BLaER1 (cell line): Measurements from ENCODE around the gene FOXK2.
"Not testable (repeated sequence)": the region's sequence is repeated elsewhere in the genome, so short reads cannot be mapped to it uniquely, and the experiment has no call there.

ENCODE experiments used
- H3K27ac ChIP-seq: shearing (Covaris generic); formaldehyde crosslinking; 2 replicates; pipeline ENCODE4 v1.8.1; 2022
- H3K27me3 ChIP-seq: shearing (Covaris generic); formaldehyde crosslinking; 2 replicates; pipeline ENCODE4 v1.8.1; 2022
- H3K36me3 ChIP-seq: shearing (Covaris generic); formaldehyde crosslinking; 2 replicates; pipeline ENCODE4 v1.8.1; 2022
- H3K4me1 ChIP-seq: shearing (Covaris generic); formaldehyde crosslinking; 2 replicates; pipeline ENCODE4 v1.8.1; 2022
- H3K4me2 ChIP-seq: shearing (Covaris generic); formaldehyde crosslinking; 2 replicates; pipeline ENCODE4 v1.8.1; 2022
- H3K4me3 ChIP-seq: shearing (Covaris generic); formaldehyde crosslinking; 2 replicates; pipeline ENCODE4 v1.8.1; 2022
- H3K9ac ChIP-seq: shearing (Covaris generic); formaldehyde crosslinking; 2 replicates; pipeline ENCODE4 v1.8.1; 2022
- H3K9me3 ChIP-seq: shearing (Covaris generic); formaldehyde crosslinking; 2 replicates; pipeline ENCODE4 v1.8.1; 2022
- H4K20me1 ChIP-seq: shearing (Covaris generic); formaldehyde crosslinking; 2 replicates; pipeline ENCODE4 v1.8.1; 2022
- Cebpa-rat ChIP-seq: shearing (Covaris generic); IDR thresholded peaks from 2 replicates; pipeline ENCODE4 v1.8.1; 2022

FOXK2 gene

DNA sequence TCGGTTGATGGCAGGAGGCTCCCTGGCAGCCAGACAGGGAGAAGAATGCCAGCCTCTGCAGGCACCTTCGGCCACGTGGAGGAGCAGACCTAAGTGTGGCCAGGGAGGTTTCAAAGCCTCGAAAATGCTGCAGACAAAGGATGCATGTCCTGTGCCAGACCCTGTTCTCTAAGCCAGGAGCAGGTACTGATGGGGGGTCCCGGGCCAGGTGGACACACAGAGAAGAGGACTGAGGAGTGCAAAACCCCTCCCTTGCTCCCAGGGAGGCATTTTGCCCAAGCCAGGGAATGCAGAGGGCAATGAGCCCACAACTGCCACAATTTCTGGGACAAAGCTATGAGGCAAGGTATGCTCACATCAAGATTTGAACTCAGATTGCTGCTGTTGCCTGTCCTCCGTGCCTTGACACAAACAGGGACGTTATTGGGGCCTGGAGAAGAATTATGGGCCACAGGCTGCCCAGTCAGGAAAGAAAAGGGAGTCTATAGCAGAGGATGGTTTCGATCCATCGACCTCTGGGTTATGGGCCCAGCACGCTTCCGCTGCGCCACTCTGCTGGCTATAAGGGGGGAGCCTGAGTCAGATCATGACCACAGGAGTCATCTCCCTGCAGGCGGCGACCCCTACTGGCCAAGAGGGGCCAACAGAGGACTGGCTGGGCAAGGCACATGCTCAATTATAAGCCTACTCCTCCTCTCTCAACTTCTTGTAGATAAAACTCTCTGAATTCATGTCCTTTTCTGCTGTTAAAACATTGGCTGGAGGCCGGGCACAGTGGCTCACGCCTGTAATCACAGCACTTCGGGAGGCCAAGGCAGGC lies 25.1 kb upstream of the FOXK2 start:
- peaks cover 2% of the 10 kb centered on the region for H3K36me3 ChIP-seq
- H4K20me1 ChIP-seq, result no peaks in the 10 kb centered on the region
- H3K9ac ChIP-seq, result no peak overlapping the region
- no peak overlapping the region for H3K4me3 ChIP-seq
- peak overlapping the region; percentile 50 for H3K27ac ChIP-seq
- no peak for TF ChIP-seq Cebpa-rat
- peak overlapping the region; percentile 84 for H3K4me2 ChIP-seq
- no peaks in the 10 kb centered on the region for H3K27me3 ChIP-seq
- H3K9me3 ChIP-seq, result no peaks in the 10 kb centered on the region
- H3K4me1 ChIP-seq, result peaks cover 89% of the 10 kb centered on the region

DNA sequence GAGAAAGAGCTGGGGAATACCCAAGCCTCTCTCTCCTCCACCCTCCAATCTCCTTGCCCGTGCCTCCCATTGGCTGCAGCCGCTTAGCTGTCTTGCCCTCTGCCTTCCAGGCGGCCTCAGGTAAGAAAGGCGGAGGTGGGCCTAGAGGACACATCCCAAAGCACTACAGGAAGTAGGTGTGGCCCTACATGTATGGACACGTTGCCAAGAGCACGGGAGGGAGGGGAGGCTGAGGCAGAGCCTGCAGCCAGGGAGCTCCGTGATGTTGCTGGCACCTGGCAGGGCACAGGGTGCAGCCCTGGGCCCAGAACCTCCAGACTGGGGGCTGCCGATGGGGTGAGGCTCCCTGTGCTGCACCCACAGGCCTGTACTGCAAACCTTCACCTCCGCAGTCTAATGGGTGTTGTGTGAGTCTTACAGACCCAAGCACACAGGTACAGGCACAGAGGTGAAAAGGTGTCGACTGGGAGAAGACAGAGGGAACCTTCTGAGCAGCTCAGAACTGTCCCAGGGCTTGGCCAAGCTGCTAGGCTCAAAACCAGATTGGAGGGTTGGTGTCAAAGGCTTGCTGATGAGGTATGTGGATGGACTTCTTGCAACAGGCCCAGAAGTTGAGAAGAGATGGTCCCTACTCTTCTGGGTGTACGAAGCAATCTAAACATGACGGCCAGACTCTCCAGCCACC lies 23.5 kb upstream of the FOXK2 start:
- H3K4me3 ChIP-seq, result no peak overlapping the region
- no peaks in the 10 kb centered on the region for H4K20me1 ChIP-seq
- H3K27me3 ChIP-seq, result no peaks in the 10 kb centered on the region
- H3K4me2 ChIP-seq, result peak overlapping the region; percentile 84
- H3K4me1 ChIP-seq, result peaks cover 84% of the 10 kb centered on the region
- H3K9ac ChIP-seq, result no peak overlapping the region
- H3K36me3 ChIP-seq, result no peaks in the 10 kb centered on the region
- no peaks in the 10 kb centered on the region for H3K9me3 ChIP-seq
- TF ChIP-seq Cebpa-rat, result no peak
- peak overlapping the region; percentile 20; the same call in 1 of the 2 replicates for H3K27ac ChIP-seq

DNA sequence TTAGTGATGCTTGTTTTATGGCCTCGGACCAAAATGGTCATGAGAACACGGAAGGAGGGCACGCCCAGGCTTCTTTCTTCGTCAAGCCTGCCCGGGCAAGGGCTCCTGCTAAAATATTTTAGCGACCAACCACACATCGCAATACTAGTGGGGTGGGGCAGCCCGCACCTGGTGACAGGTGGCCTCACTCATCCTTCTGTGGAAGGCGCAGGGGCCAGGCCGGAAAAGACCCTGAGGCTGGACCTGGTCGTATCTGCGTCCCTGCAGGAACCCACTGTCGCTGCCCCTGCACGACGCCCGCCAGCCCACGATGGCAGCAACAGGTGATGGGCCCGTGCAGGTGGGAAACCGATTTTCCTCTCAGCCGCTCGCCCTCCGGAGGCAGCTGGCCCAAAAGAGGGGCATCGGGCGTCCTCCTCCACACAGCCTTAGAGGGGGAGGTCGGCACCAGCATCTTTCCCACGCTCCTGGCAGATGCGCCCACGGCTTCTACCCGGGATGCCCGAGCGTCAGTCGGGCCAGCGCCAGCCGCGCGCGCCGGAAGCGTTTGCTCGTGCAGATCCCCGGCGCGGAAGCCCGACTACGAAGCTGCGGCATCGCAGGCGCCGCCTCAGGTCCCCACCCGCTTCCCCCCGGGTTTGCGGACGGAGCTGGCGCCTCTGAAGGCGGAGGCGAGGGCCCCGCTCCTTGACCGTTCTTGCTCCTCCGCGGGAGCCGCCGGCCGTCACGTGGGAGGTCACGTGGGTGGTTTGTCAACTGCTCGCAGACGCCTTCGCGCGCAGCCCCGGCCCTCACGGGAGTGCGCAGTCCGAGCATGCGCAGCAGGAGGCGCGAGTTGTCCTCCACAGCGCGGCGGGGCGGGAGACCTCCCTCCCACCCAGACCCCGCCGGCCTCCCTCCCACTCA lies 22.8 kb upstream of the FOXK2 start:
- H3K36me3 ChIP-seq, result no peaks in the 10 kb centered on the region
- H3K9ac ChIP-seq, result peak overlapping the region; percentile 66
- peak overlapping the region; percentile 84 for H3K4me2 ChIP-seq
- TF ChIP-seq Cebpa-rat, result no peak
- peak overlapping the region; percentile 66 for H3K4me3 ChIP-seq
- H3K27me3 ChIP-seq, result no peaks in the 10 kb centered on the region
- no peaks in the 10 kb centered on the region for H3K9me3 ChIP-seq
- H4K20me1 ChIP-seq, result no peaks in the 10 kb centered on the region
- peaks cover 84% of the 10 kb centered on the region for H3K4me1 ChIP-seq
- H3K27ac ChIP-seq, result peak overlapping the region; percentile 74

DNA sequence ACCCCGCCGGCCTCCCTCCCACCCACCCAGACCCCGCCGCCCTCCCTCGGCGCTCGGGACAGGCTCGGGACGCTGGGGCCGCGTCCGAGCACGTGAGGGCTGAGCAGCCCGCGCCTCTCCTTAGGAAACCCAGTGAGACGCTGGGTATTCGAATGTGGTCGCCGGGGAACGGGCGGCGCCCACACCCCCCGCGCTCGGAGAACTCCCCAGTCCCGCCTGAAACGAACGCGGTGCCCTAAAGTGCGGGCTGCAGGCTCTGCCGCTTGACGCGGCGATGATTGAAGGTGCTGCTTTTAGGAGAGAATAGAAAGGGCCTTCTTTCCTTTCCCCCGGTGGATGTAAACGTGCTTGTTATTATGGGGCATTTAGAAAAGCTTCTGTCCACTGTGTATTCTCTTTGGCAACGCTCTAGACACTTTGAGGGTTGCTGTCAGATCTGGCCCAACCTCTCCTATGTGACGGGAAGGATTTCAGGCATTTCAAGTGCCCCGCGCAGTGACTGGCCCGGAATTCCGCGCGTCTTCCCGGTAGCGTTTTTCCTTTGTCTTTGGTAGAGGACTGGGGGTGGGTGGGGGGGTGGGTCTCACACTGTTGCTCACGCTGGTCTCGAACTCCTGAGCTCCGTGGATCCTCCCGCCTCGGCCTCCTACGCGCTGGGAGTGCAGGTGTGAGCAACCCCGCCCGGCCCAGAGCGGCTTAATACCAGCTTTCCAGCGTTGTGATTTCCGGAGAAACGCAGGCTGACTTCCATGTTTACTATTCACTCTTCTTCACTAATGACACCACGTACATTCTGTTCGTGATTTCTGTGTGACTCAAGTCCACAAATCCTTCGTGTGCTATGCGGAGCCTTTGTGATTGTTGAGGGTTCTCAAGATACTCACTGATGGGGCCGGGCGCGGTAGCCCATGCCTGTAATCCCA lies 21.8 kb upstream of the FOXK2 start:
- H3K4me3 ChIP-seq, result peak overlapping the region; percentile 63
- no peaks in the 10 kb centered on the region for H4K20me1 ChIP-seq
- H3K4me2 ChIP-seq, result peak overlapping the region; percentile 85
- no peaks in the 10 kb centered on the region for H3K27me3 ChIP-seq
- peak overlapping the region; percentile 75 for H3K9ac ChIP-seq
- H3K4me1 ChIP-seq, result peaks cover 88% of the 10 kb centered on the region
- H3K9me3 ChIP-seq, result no peaks in the 10 kb centered on the region
- peak overlapping the region; percentile 84 for H3K27ac ChIP-seq
- no peak for TF ChIP-seq Cebpa-rat
- no peaks in the 10 kb centered on the region for H3K36me3 ChIP-seq

DNA sequence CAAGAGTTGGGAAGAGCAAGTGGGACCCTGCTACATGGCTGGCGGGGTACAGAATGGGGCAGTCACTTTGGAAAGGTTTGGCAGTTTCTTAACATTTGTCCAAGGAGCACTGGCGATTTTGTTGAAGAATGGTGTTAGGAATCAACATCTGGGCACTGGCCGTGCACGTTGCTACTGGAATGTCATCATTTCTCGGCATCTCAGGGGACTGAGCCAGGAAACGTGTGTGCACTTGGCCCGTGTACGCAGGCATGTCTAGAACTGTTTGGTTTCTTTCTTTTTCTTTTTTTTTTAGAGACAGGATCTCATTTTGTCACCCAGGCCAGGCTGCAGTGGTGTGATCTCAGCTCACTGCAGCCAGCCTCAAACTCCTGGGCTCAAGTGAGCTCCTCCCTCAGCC lies 17.3 kb upstream of the FOXK2 start:
- Histone ChIP-seq H3K9me3 (peaks cover 3% of the 10 kb centered on the region; the same call in 1 of the 2 replicates), H3K4me1 (peaks cover 83% of the 10 kb centered on the region), H3K4me2 (peak overlapping the region; percentile 64), H3K27me3 (no peaks in the 10 kb centered on the region), H3K36me3 (no peaks in the 10 kb centered on the region), H3K9ac (no peak overlapping the region; the same call in 1 of the 2 replicates), H3K27ac (peak overlapping the region; percentile 45), H4K20me1 (no peaks in the 10 kb centered on the region), H3K4me3 (no peak overlapping the region)
- no peak for TF ChIP-seq Cebpa-rat

DNA sequence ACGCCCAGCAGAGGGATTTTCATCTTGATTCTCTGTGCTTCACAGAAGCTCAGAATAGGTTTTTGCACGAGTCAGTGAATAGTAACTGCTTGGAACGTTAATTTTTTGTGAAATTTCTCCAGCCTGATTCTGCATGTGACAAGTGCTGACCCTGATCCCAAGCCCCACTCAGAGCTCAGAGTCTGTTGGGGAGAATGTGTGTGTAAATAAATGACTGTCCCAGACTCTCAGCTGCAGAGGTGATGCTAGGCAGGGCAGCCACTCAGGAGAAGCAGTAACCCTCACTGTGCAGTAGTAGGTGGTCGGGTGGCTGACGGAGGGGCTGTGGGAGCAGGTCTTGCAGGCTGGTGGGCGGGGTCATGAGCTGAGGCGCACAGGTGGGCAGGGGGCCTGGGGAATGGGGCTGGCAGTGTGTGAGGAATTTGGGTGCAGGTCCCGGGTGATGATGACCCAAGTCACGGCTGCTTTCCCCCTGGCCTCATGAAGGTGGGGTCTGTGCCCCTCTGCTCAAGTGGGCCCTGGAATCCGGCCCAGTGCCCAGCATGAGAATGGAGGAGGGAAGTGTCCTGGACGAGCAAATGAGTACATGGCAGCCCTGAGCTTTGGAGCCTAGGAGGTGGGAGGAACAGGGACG lies 16.3 kb upstream of the FOXK2 start:
- no peaks in the 10 kb centered on the region for H3K36me3 ChIP-seq
- no peak overlapping the region for H3K9ac ChIP-seq
- peak overlapping the region; percentile 64 for H3K4me2 ChIP-seq
- TF ChIP-seq Cebpa-rat, result no peak
- peak overlapping the region; percentile 42; the same call in 1 of the 2 replicates for H3K27ac ChIP-seq
- peaks cover 3% of the 10 kb centered on the region; the same call in 1 of the 2 replicates for H3K9me3 ChIP-seq
- peaks cover 83% of the 10 kb centered on the region for H3K4me1 ChIP-seq
- no peaks in the 10 kb centered on the region for H3K27me3 ChIP-seq
- H4K20me1 ChIP-seq, result no peaks in the 10 kb centered on the region
- no peak overlapping the region for H3K4me3 ChIP-seq

DNA sequence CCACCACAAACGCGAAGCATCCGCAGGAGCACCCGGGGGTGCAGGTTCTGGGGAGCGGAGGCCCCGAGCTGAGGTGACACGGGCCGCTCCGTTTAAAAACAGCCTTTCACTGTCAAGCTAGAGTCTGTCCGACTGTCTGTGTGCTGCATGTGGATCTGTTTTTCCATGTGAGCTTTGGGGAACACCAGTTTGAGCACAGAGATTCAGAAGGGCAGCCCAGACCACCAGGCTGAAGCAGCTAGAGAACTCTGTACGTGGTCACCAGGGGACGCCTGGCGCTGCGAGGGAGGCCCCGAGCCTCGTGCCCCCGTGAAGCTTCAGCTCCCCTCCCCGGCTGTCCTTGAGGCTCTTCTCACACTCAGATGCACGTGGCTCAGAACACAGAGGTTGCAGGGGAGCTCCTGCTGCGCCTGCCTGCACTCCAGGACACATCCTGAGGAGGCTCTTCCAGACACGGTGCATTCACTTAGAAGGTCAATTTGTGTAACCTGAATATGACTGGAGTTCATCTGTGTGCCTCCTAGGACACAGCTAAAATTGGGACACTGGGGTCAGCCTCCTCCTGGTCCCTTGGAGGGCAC lies 15.7 kb upstream of the FOXK2 start:
- no peak overlapping the region for H3K4me3 ChIP-seq
- H3K4me1 ChIP-seq, result peaks cover 77% of the 10 kb centered on the region
- H3K9ac ChIP-seq, result no peak overlapping the region
- H3K36me3 ChIP-seq, result no peaks in the 10 kb centered on the region
- peaks cover 3% of the 10 kb centered on the region; the same call in 1 of the 2 replicates for H3K9me3 ChIP-seq
- no peak for TF ChIP-seq Cebpa-rat
- H3K4me2 ChIP-seq, result peak overlapping the region; percentile 64
- peak overlapping the region; percentile 42; the same call in 1 of the 2 replicates for H3K27ac ChIP-seq
- H4K20me1 ChIP-seq, result no peaks in the 10 kb centered on the region
- H3K27me3 ChIP-seq, result no peaks in the 10 kb centered on the region

DNA sequence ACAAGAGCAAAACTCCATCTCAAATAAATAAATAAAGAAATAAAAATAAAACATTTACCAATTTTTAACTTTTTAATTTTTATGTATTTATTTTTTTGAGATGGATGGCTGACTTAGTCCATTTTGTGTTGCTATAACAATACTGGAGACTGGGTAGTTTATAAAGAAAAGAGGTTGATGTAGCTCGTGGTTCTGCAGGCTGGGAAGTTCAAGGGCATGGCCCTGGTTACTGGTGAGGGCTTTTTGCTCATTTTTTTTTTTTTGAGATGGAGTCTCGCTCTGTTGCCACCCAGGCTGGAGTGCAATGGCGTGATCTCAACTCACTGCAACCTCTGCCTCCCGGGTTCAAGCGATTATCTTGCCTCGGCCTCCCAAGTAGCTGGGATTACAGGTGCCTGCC lies 14.2 kb upstream of the FOXK2 start:
- no peaks in the 10 kb centered on the region for H3K27me3 ChIP-seq
- H3K4me2 ChIP-seq, result no peak overlapping the region
- H3K4me1 ChIP-seq, result peaks cover 68% of the 10 kb centered on the region
- no peak overlapping the region for H3K27ac ChIP-seq
- no peak overlapping the region for H3K4me3 ChIP-seq
- no peak overlapping the region for H3K9ac ChIP-seq
- no peak for TF ChIP-seq Cebpa-rat
- H3K9me3 ChIP-seq, result peaks cover 3% of the 10 kb centered on the region; the same call in 1 of the 2 replicates
- H4K20me1 ChIP-seq, result no peaks in the 10 kb centered on the region
- H3K36me3 ChIP-seq, result no peaks in the 10 kb centered on the region

DNA sequence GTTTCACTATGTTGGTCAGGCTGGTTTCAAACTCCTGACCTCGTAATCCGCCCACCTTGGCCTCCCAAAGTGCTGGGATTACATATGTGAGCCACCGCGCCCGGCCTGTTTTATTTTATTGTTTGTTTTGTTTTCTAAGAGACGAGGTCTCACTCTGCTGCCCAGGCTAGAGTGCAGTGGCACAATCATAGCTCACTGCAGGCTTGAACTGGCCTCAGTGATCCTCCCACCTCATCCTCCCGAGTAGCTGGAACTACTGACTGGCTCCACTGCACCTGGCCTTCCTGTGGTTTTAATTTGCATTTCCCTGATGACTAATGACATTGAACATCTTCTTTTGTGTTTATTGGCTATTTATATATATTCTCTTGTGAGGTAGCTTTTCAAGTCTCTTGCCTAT lies 13.1 kb upstream of the FOXK2 start:
- H3K36me3 ChIP-seq, H3K9ac ChIP-seq, H3K9me3 ChIP-seq, H3K27me3 ChIP-seq, H4K20me1 ChIP-seq: not testable (repeated sequence)
- Histone ChIP-seq H3K27ac (peak overlapping the region; percentile 42), H3K4me2 (peak overlapping the region; percentile 64), H3K4me3 (0 out of 2 replicates have a peak overlapping the region, but pooled peaks have one; percentile 3), H3K4me1 (peaks cover 57% of the 10 kb centered on the region)
